Uterus (tissue), 2 donors: Measurements from ENCODE around the gene ZFYVE27.

Experiments used
- CTCF ChIP-seq, 4 experiments: fragments of 200-600 bp in 2 of 4; fragments of 450-650 bp in 2 of 4; sonication (generic) in 2 of 4; IDR thresholded peaks; one replicate each; pipeline ENCODE4 v1.5.1; 2016 to 2019; ENCODE audit warnings: antibody characterized with exemption in 4 of 4, mild to moderate bottlenecking in 2 of 4, moderate library complexity in 1 of 4
- POLR2A ChIP-seq, 2 donors: fragments of 450-650 bp; IDR thresholded peaks; one replicate each; pipeline ENCODE4 v1.6.1; 2016; ENCODE audit warnings: antibody characterized with exemption in 2 of 2, mild to moderate bottlenecking in 1 of 2, moderate library complexity in 1 of 2

GRCh38 chr10:97773096-97773495, 36.2 kb downstream of the ZFYVE27 start:
- TF ChIP-seq POLR2A (IDR thresholded peaks at IDR 0.05), result no peak
- TF ChIP-seq CTCF (IDR thresholded peaks at IDR 0.05), result no peak
